Measurements from ENCODE around the gene FBN2. TPM values are rescaled to one million over a fixed set of nuclear protein-coding genes. Genes with fewer than 3 reads are reported as not detected.
"Not testable (repeated sequence)": the region's sequence is repeated elsewhere in the genome, so short reads cannot be mapped to it uniquely, and the experiment has no call there.

FBN2 gene
- total RNA-seq, 1 experiment from 2014 or later = 43.8 TPM

- Histone ChIP-seq H3K4me1 (no peaks in the 10 kb centered on the region), H3K36me3 (peaks cover 9% of the 10 kb centered on the region), H3K27me3 (no peaks in the 10 kb centered on the region), H3K9me3 (replicated peaks) (no peaks in the 10 kb centered on the region), H3K4me3 (no peak overlapping the region), H3K27ac (no peak overlapping the region)
- DNase-seq = no peak
Measured at GRCh38 chr5:128334010-128334716, 203.9 kb downstream of the FBN2 start.

GRCh38 chr5:128331261-128331660 is 206.8 kb downstream of the FBN2 start:
- Histone ChIP-seq H3K36me3 (peaks cover 12% of the 10 kb centered on the region), H3K27me3 (no peaks in the 10 kb centered on the region), H3K9me3 (replicated peaks) (no peaks in the 10 kb centered on the region), H3K27ac (no peak overlapping the region), H3K4me1 (no peaks in the 10 kb centered on the region), H3K4me3 (no peak overlapping the region)
- DNase-seq = no peak

GRCh38 chr5:128329386-128329939 is 208.6 kb downstream of the FBN2 start:
- Histone ChIP-seq H3K27me3 (no peaks in the 10 kb centered on the region), H3K9me3 (replicated peaks) (no peaks in the 10 kb centered on the region), H3K36me3 (peaks cover 12% of the 10 kb centered on the region), H3K27ac (no peak overlapping the region), H3K4me3 (no peak overlapping the region), H3K4me1 (no peaks in the 10 kb centered on the region)
- no peak for DNase-seq

GRCh38 chr5:128328446-128328845 is 209.6 kb downstream of the FBN2 start:
- Histone ChIP-seq H3K36me3 (peaks cover 12% of the 10 kb centered on the region), H3K9me3 (replicated peaks) (no peaks in the 10 kb centered on the region), H3K27me3 (no peaks in the 10 kb centered on the region), H3K27ac (no peak overlapping the region), H3K4me1 (no peaks in the 10 kb centered on the region), H3K4me3 (no peak overlapping the region)
- no peak for DNase-seq

- no peaks in the 10 kb centered on the region for H3K27me3 ChIP-seq
- H3K27ac ChIP-seq = no peak overlapping the region
- H3K36me3 ChIP-seq = peaks cover 12% of the 10 kb centered on the region
- no peaks in the 10 kb centered on the region for H3K4me1 ChIP-seq
- DNase-seq = no peak
- H3K9me3 ChIP-seq (replicated peaks) = no peaks in the 10 kb centered on the region
- no peak overlapping the region for H3K4me3 ChIP-seq
Measured at GRCh38 chr5:128328007-128328406, 210.0 kb downstream of the FBN2 start.

GRCh38 chr5:128321418-128321817 is 216.6 kb downstream of the FBN2 start:
- not testable (repeated sequence) for H3K4me3 ChIP-seq; DNase-seq; H3K27ac ChIP-seq; H3K36me3 ChIP-seq; H3K4me1 ChIP-seq; H3K9me3 ChIP-seq (replicated peaks); H3K27me3 ChIP-seq

GRCh38 chr5:128318691-128319090 is 219.4 kb downstream of the FBN2 start:
- no peaks in the 10 kb centered on the region for H3K9me3 ChIP-seq (replicated peaks)
- no peak overlapping the region for H3K4me3 ChIP-seq
- DNase-seq = no peak
- H3K4me1 ChIP-seq = no peaks in the 10 kb centered on the region
- peaks cover 2% of the 10 kb centered on the region; the same call in 1 of the 2 replicates for H3K36me3 ChIP-seq
- no peaks in the 10 kb centered on the region for H3K27me3 ChIP-seq
- H3K27ac ChIP-seq = no peak overlapping the region

- H3K4me3 ChIP-seq = no peak overlapping the region
- peaks cover 2% of the 10 kb centered on the region; the same call in 1 of the 2 replicates for H3K36me3 ChIP-seq
- H3K9me3 ChIP-seq (replicated peaks) = no peaks in the 10 kb centered on the region
- no peaks in the 10 kb centered on the region for H3K4me1 ChIP-seq
- H3K27ac ChIP-seq = no peak overlapping the region
- no peak for DNase-seq
- no peaks in the 10 kb centered on the region for H3K27me3 ChIP-seq
Measured at GRCh38 chr5:128317481-128317880, 220.6 kb downstream of the FBN2 start.

GRCh38 chr5:128315671-128316070 is 222.4 kb downstream of the FBN2 start:
- H3K4me3 ChIP-seq = no peak overlapping the region
- no peaks in the 10 kb centered on the region for H3K4me1 ChIP-seq
- no peak for DNase-seq
- peaks cover 2% of the 10 kb centered on the region; the same call in 1 of the 2 replicates for H3K36me3 ChIP-seq
- H3K27ac ChIP-seq = no peak overlapping the region
- H3K9me3 ChIP-seq (replicated peaks) = no peaks in the 10 kb centered on the region
- H3K27me3 ChIP-seq = no peaks in the 10 kb centered on the region

- no peaks in the 10 kb centered on the region for H3K9me3 ChIP-seq (replicated peaks)
- H3K36me3 ChIP-seq = peaks cover 29% of the 10 kb centered on the region
- no peak for DNase-seq
- no peak overlapping the region for H3K27ac ChIP-seq
- H3K4me1 ChIP-seq = peaks cover 7% of the 10 kb centered on the region; the same call in 1 of the 2 replicates
- no peak overlapping the region for H3K4me3 ChIP-seq
- H3K27me3 ChIP-seq = no peaks in the 10 kb centered on the region
Measured at GRCh38 chr5:128305341-128305740, 232.7 kb downstream of the FBN2 start.

- no peak for DNase-seq
- Histone ChIP-seq H3K36me3 (peaks cover 34% of the 10 kb centered on the region), H3K27me3 (no peaks in the 10 kb centered on the region), H3K4me1 (peaks cover 7% of the 10 kb centered on the region; the same call in 1 of the 2 replicates), H3K9me3 (replicated peaks) (no peaks in the 10 kb centered on the region), H3K27ac (no peak overlapping the region), H3K4me3 (no peak overlapping the region)
Measured at GRCh38 chr5:128304791-128305190, 233.3 kb downstream of the FBN2 start.

- Histone ChIP-seq H3K27me3 (no peaks in the 10 kb centered on the region), H3K4me1 (peaks cover 7% of the 10 kb centered on the region; the same call in 1 of the 2 replicates), H3K9me3 (replicated peaks) (no peaks in the 10 kb centered on the region), H3K4me3 (no peak overlapping the region), H3K36me3 (peaks cover 37% of the 10 kb centered on the region), H3K27ac (no peak overlapping the region)
- DNase-seq = no peak
Measured at GRCh38 chr5:128304088-128304487, 234.0 kb downstream of the FBN2 start.

GRCh38 chr5:128303593-128303992 is 234.5 kb downstream of the FBN2 start:
- no peak overlapping the region for H3K4me3 ChIP-seq
- H3K9me3 ChIP-seq (replicated peaks) = no peaks in the 10 kb centered on the region
- H3K27ac ChIP-seq = no peak overlapping the region
- peaks cover 37% of the 10 kb centered on the region for H3K36me3 ChIP-seq
- H3K27me3 ChIP-seq = no peaks in the 10 kb centered on the region
- no peak for DNase-seq
- H3K4me1 ChIP-seq = peaks cover 7% of the 10 kb centered on the region; the same call in 1 of the 2 replicates

GRCh38 chr5:128300181-128300580 is 237.9 kb downstream of the FBN2 start:
- peaks cover 35% of the 10 kb centered on the region for H3K36me3 ChIP-seq
- H3K27ac ChIP-seq = no peak overlapping the region
- no peaks in the 10 kb centered on the region for H3K27me3 ChIP-seq
- H3K4me3 ChIP-seq = no peak overlapping the region
- H3K9me3 ChIP-seq (replicated peaks) = no peaks in the 10 kb centered on the region
- no peak for DNase-seq
- H3K4me1 ChIP-seq = peaks cover 7% of the 10 kb centered on the region; the same call in 1 of the 2 replicates

- peak overlapping the region; percentile 40; the same call in 1 of the 2 replicates for H3K27ac ChIP-seq
- H3K9me3 ChIP-seq (replicated peaks) = no peaks in the 10 kb centered on the region
- H3K4me1 ChIP-seq = peaks cover 11% of the 10 kb centered on the region
- peaks cover 19% of the 10 kb centered on the region for H3K36me3 ChIP-seq
- no peaks in the 10 kb centered on the region for H3K27me3 ChIP-seq
- peak; percentile 10 to 48 for DNase-seq
- no peak overlapping the region for H3K4me3 ChIP-seq
Measured at GRCh38 chr5:128290152-128290858, 247.7 kb downstream of the FBN2 start.
